Measurements from ENCODE around the gene GREB1L. TPM values are rescaled to one million over a fixed set of nuclear protein-coding genes. Genes with fewer than 3 reads are reported as not detected.

GREB1L gene
- total and polyA plus RNA-seq, 2 donors (not counting 3 experiments of a cell fraction or from before 2014, with no cell fraction given): 0.22 to 0.41 TPM

DNA sequence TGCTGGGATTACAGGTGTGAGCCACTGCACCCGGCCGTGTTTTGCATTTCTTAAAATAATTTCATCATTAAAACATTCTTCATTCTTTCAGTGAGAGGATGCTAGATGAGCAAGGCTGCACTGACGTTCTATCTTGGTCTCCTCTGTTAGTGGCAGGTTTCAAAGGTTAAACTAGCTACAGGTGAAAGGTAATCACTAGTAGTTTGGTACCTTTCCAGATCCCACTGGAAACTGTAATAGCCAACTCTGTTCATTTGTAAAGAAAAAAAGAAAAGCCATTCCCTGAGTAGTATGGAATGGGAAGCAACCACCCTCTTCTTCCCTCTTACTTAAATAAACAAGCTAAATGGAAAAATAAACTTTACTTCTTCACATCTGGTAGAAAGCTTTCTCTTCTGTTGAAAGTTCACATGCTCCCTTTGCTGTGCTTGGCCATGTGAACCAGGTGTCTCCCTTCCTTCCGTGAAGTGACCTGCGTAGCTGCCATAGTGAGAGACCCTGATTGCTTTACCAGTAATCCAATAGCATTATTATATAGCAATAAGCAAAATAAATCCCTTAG is 94.0 kb downstream of the GREB1L start:
- H4K20me1 ChIP-seq (replicated peaks; ENCODE audit: control insufficient read depth, extremely low read depth, insufficient read depth, low read length): no peaks in the 10 kb centered on the region
- no peak overlapping the region for H3K27ac ChIP-seq (ENCODE audit: insufficient read depth, low read depth, low read length)
- H3K27me3 ChIP-seq (ENCODE audit: control insufficient read depth in 2 of 2, insufficient read depth in 2 of 2, low read length in 2 of 2): peaks cover 0 to 1% of the 10 kb centered on the region in 2 experiments
- H3K4me1 ChIP-seq (ENCODE audit: control insufficient read depth, extremely low read depth, insufficient read depth, low read length): no peaks in the 10 kb centered on the region
- intact Hi-C loops (cut with micrococcal nuclease) (no loop called here), dilution Hi-C loops (cut with MboI; ENCODE audit: extremely low pct_ligation_motif_present, low sequenced_read_pairs) (no loop called here)
- BruUV-seq (replicated peaks): no TSS peak
- no peaks in the 10 kb centered on the region for H3K36me3 ChIP-seq (ENCODE audit: control insufficient read depth in 2 of 2, extremely low read depth in 1 of 2, insufficient read depth in 2 of 2, low read length in 2 of 2)
- TF ChIP-seq, protein P1, sequence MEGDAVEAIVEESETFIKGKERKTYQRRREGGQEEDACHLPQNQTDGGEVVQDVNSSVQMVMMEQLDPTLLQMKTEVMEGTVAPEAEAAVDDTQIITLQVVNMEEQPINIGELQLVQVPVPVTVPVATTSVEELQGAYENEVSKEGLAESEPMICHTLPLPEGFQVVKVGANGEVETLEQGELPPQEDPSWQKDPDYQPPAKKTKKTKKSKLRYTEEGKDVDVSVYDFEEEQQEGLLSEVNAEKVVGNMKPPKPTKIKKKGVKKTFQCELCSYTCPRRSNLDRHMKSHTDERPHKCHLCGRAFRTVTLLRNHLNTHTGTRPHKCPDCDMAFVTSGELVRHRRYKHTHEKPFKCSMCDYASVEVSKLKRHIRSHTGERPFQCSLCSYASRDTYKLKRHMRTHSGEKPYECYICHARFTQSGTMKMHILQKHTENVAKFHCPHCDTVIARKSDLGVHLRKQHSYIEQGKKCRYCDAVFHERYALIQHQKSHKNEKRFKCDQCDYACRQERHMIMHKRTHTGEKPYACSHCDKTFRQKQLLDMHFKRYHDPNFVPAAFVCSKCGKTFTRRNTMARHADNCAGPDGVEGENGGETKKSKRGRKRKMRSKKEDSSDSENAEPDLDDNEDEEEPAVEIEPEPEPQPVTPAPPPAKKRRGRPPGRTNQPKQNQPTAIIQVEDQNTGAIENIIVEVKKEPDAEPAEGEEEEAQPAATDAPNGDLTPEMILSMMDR (IDR thresholded peaks at IDR 0.05; ENCODE audit: extremely low read depth in 1 of 2, insufficient read depth in 1 of 2, low read depth in 1 of 2, low read length in 2 of 2): no peak
- TF ChIP-seq, protein P2, sequence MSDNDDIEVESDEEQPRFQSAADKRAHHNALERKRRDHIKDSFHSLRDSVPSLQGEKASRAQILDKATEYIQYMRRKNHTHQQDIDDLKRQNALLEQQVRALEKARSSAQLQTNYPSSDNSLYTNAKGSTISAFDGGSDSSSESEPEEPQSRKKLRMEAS (IDR thresholded peaks at IDR 0.05; ENCODE audit: insufficient read depth, insufficient read length): no peak
- TF ChIP-seq MYC (IDR thresholded peaks at IDR 0.05; ENCODE audit: low read depth, low read length): no peak
- TF ChIP-seq JUN (IDR thresholded peaks at IDR 0.05; ENCODE audit: borderline replicate concordance, insufficient read depth, insufficient read length, low read depth): no peak
- no peak for TF ChIP-seq EZH2 (IDR thresholded peaks at IDR 0.05; ENCODE audit: borderline replicate concordance, low read depth, low read length, severe bottlenecking)
- no peak for TF ChIP-seq POLR2A (IDR thresholded peaks at IDR 0.05; ENCODE audit: low read depth, low read length)
- no peak for TF ChIP-seq GATA2 (IDR thresholded peaks at IDR 0.05; ENCODE audit: insufficient read depth, insufficient read length, low read depth, low read length)
- TF ChIP-seq FOS (IDR thresholded peaks at IDR 0.05; ENCODE audit: borderline replicate concordance, insufficient read depth, low read length): no peak
- H3K9ac ChIP-seq (replicated peaks; ENCODE audit: extremely low read depth, insufficient read depth, low read length): no peak overlapping the region
- no peak overlapping the region for H3K4me3 ChIP-seq (replicated peaks in 1 of 3; ENCODE audit: insufficient read depth in 1 of 3, low read depth in 1 of 3, low read length in 3 of 3)
- no peaks in the 10 kb centered on the region for H3K9me1 ChIP-seq (replicated peaks; ENCODE audit: control insufficient read depth, extremely low read depth, insufficient read depth, low read length)
- ChIA-PET CTCF (interaction anchor here (1.0 to 1.2 kb wide), 2 partner anchors 21 to 137 kb away, joined by 3 to 4 read pairs; no protein-coding TSS in a partner anchor), POLR2A (interaction anchor here (0.5 kb wide), 1 partner anchor 115 kb away, joined by 8 read pairs; no protein-coding TSS in a partner anchor)
- FAIRE-seq (no peak), DNase-seq (ENCODE audit: low read depth, low spot score) (no peak)
- no peak overlapping the region for H3K4me2 ChIP-seq (ENCODE audit: insufficient read depth, low read length)
- no peak overlapping the region for H2AFZ ChIP-seq (ENCODE audit: low read depth, low read length)
- H3K79me2 ChIP-seq (ENCODE audit: control insufficient read depth, insufficient read depth, low read length): no peaks in the 10 kb centered on the region
- no peaks in the 10 kb centered on the region for H3K9me3 ChIP-seq (replicated peaks; ENCODE audit: control insufficient read depth, insufficient read depth, low read length)
